GM13976 (cell line): ENCODE measurements around the gene STX1A.

Source experiments
- DNase-seq: peaks from one replicate; pipeline ENCODE4 v3.0.0; 2012; ENCODE audit warnings: low spot score
- CTCF ChIP-seq: IDR thresholded peaks from 2 replicates; pipeline ENCODE4 v1.5.1; 2012; ENCODE audit warnings: borderline replicate concordance, mild to moderate bottlenecking; ENCODE audit not compliant: insufficient read depth; ENCODE audit errors: extremely low read depth, missing control alignments, control extremely low read depth
- in situ Hi-C: fragments of 300-500 bp; cut with MboI; formaldehyde crosslinking; loops from one replicate; pipeline ENCODE4 v1.12.0; 2022; ENCODE audit warnings: low sequenced_read_pairs, mixed read lengths, inconsistent platforms; ENCODE audit not compliant: unreplicated experiment

STX1A gene

GRCh38 chr7:73652541-73652949 lies 66.9 kb downstream of the STX1A start:
- in situ Hi-C loops: no loop called here
- DNase-seq: no peak
- TF ChIP-seq CTCF: no peak

DNA sequence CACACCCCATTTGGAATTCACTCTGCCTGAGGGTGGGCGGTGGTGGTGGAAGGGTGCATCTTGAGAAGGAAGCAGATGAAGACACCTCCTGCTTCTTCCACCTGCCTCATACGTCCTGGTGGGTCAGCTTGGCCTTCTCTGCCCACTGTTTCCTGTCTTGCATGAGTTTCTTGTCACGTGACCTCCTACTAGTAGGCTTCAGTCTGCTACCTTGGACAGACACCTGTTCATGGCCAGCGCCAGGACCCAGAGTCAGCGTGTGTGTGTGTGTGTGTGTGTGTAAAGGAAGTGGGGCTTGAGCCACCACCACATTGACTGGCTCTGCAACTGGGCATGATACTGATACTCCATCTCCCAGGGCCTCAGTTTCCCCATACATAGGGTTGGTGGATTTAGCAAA lies 68.9 kb downstream of the STX1A start:
- in situ Hi-C loops: no loop called here
- no peak for DNase-seq
- TF ChIP-seq CTCF: no peak

DNA sequence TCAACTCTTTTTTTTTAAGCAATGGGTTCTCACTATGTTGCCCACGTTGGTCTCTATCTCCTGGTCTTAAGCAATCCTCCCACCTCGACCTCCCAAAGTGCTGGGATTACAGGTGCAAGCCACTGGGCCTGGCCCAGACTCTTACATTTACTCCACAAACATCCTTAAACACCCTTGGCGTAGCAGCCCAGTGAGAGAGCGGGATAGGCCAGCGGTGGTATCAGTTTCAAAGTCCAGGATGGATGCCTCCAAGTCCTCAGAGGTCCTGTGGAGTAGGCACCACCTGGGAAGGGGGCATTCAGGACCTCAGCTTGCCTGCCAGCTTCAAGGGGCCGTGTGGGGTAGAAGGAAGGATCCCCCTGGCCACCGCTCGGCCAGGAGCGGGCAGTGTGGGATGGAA lies 69.9 kb downstream of the STX1A start:
- no peak for TF ChIP-seq CTCF
- in situ Hi-C loops: no loop called here
- DNase-seq: no peak
